ENCODE measurements around the gene KLHL29.

Gene KLHL29

DNA sequence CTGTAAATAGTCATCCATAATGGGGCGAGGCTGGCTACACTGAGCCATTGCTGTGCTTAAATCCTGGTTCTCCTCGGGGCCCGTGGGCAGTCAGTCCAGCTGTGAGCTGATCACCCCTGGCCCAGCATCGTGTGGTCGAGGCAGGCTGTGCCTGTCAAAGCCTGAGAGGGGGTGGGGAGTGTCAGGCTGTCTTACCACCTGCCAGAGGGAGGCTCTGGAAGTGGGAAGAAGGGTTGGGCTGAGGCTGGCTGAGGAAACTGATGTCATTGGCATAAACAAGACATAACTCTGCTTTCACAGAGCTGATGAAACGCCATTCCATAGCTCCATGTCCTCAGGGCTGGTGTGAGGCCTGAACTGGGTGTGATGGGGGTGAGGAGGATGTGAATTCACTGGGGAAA is 49.7 kb downstream of the KLHL29 start:
- H3K4me3 ChIP-seq, result no peak overlapping the region
- no peak overlapping the region for H3K27ac ChIP-seq

DNA sequence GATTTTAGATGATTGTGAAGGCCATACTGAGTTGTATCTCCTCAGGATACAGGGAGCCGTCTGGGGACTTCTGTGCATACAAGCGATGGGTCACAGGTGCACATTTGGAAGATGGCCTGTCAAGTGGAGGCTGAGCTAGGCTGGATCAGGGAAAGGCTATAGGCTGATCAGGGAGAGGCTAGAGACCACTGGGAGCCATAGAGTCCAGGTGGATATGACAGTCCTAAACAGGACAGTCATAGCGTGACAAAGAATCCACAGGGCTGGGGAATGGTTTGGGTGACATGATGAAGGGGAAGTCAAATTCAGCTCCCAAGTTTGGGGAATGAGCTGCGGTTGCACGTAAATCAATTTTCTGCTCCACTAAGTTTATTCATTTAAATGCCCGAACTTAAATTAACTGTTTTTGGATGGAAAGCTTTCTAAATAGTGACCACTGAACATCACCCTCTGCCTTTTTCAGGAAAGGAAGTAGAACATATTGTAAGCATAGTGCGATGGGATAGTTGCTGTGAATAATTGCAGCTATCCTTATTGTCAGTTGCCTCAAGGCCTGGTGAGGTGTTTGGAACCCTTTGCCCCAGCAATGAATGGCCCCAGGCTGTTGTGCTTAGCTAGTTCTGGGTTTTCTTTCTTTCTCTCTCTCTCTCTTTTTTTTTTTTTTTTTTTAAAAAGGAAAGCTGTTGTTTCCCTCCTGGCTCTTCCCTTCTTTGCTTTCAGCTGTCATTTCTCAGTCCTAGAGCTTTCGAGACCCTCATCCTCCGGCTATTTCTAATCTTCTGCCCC is 50.5 kb downstream of the KLHL29 start:
- Histone ChIP-seq H3K27ac (no peak overlapping the region), H3K4me3 (no peak overlapping the region)

DNA sequence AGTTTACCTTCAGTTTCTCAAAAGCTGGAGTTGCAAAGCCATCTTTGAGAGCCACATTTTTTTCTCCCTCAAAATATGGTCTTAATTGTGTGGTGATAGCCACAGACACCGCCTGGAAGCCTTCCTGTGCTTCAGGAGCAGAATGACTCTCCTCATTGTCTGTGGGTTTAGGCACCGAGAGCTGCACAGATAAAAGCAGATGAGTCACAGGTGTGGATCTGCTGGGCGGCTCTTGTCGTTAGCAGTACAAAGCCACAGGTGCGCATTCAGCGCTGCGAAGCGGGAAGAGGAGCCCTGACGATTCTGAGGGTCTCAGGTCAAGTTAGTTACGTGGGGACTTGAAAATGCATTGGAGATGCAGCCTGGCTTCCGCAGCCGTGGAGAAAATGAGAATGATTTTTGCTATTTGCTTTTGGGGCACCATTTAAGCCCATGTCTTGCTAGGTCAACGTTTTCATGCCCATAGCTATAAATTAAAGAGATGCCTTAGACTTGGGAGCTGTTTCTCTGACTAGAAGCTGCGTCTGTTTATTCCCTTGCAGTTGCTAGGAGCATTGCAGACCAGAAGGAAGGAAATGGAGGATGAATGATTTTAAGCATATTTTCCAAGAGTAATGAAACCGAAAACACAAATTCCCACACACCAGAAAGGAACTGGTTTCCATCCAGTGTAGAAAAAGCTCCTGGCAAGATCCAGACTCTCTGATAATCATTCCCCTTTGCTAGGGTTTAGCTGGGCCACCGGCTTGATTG is 51.5 kb downstream of the KLHL29 start:
- H3K27ac ChIP-seq, result no peak overlapping the region
- H3K4me3 ChIP-seq, result no peak overlapping the region

DNA sequence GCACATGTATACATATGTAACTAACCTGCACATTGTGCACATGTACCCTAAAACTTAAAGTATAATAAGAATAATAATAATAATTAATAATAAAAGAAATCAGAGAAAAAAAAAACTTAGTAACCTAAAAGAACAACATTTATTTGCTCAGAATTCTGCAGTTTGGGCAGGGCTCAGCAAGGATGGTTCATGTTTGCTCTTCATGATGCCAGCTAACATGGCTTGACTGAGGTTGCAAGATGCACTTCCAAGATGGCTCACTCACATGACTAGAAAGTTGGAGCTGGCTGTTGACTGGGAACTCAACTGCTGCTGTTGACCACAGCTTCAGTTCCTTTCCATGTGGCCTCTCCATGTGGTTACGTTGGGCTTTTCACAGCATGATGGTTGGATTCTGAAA is 56.4 kb downstream of the KLHL29 start:
- Histone ChIP-seq H3K4me3 (no peak overlapping the region), H3K27ac (no peak overlapping the region)

DNA sequence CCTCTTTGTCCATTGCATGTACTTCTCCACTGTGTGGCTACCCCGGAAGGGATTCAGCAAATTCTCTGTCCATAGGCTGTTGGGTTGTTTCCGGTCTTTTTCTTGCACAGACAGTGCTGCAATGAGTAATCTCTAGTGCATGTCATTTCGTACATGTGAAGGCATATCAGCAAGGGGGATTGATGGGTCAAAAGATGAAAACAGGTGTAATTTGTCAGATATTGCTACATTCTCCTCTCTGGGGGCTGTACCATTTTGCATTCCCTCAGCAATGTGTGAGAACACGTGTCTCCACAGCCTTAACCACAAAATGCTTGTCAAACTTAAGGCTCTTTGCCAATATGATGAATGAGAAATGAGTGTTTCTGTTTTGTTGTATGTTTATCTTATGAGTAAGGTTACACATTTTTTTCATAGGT is 60.5 kb downstream of the KLHL29 start:
- no peak overlapping the region for H3K27ac ChIP-seq
- no peak overlapping the region for H3K4me3 ChIP-seq

DNA sequence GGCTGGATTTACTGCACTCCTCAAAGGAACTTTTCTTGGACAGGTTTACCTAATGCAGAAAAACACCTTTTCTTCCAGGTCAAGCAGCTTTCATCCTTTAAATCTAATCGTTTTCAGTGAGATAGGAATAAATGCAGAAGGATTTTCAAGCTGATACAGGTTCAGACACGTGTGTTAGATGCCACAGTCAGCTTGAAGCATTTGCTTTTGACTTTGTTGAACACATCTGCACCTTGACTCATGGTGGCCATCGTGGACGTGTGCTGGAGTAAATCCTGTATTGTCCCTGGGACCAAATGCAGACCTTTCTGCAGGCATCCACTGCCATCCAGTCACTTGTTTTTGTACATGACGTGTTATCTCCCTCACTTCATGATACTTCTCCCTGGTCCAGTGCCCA is 61.9 kb downstream of the KLHL29 start:
- H3K27ac ChIP-seq, result no peak overlapping the region
- H3K4me3 ChIP-seq, result no peak overlapping the region

DNA sequence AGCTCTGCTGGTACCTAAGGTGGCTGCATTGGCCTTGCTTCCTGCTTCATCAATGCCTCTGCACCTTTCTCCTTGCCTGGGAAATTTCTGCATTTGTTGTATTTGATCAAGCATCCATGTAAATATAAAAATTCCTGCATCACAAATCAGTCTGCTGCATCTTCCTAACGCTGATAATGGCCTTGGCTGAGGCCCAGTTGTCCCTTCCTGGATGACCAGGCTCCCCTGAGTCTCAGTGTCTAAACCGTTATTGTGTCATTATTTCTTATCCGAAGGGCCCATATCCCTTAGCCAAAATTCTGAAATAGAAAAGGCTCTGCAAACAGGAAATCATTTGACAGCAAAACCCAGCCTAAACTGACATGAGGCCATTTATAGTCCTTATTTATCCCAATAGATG is 62.4 kb downstream of the KLHL29 start:
- Histone ChIP-seq H3K27ac (no peak overlapping the region), H3K4me3 (no peak overlapping the region)

DNA sequence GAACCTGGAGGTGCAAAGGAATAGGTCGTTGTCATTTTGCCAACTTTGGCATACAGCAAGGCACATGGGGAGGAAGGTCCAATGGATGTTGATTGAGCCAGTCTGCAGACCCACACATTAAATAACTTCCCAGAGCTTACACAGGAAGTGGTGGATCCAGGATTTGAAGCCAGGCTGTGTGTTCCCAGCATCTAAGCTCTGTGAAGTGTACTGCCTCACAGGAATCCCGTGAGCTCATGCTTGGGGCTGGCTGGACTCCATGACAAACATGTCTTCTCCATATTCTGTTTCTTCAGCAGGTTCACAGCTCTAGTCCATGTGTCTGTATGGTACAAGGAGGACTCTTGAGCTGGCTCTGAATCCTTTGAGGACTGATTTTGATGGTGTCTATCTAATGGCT is 63.9 kb downstream of the KLHL29 start:
- H3K27ac ChIP-seq, result no peak overlapping the region
- H3K4me3 ChIP-seq, result no peak overlapping the region

DNA sequence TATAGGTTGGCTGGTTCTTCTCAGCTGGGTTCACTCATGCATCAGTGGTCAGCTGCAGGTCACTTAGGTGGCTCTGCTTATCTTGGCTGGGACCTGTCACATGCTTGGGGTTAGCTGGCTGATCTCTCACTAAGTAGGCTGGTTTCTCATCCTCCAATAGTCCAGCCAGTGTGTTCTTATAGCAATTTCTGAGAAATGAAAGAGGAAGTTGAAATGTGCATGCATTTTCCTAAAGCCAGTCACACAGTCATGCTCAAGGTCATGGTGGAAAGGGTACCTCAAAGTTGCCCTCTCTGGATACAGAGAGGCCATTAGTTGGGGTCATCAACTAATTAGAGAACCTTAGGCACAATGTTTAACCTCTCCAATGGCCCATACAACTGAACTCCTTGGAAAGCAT is 64.4 kb downstream of the KLHL29 start:
- Histone ChIP-seq H3K27ac (no peak overlapping the region), H3K4me3 (no peak overlapping the region)

DNA sequence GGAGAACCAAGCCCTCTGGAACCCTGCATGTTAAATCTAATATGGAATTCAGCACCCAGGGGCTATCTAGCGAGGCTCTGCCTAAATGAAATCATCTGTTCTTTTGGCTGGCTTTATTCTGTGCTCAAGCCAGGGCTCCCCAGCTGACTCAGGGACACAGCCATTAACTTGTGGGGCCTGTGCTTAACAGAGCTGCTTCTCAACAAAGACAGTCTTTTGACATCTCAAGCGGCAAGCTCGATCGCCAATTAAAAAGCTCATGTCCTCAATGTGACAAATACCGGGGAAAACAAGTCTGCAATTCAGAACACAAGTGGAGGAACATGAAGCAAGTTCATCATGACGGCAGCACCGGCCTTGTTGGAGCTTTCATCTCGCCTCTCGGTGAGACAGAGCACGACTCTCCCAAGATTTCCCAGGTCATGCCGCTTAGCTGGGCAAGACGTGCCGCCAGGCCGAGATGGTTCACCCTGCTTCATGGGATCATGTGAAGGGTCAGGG is 64.9 kb downstream of the KLHL29 start:
- Histone ChIP-seq H3K27ac (no peak overlapping the region), H3K4me3 (no peak overlapping the region)

DNA sequence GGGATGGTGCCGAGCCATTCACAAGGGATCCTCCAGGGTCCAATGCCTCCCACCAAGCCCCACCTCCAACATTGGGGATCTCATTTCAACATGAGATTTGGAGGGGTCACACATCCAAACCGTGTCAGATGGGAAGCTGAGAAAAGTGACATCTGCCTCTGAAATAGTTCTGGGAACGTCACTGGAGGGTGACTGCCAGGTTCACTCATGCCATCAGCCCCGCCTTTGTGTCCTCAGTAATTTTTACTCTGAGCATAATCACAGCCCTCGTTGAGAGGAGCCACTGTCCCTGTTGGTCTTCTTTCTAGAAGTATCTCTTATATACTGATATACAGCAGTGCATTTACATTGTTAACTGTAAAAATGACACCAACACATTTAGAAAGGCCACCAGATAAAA is 67.4 kb downstream of the KLHL29 start:
- Histone ChIP-seq H3K27ac (no peak overlapping the region), H3K4me3 (no peak overlapping the region)

DNA sequence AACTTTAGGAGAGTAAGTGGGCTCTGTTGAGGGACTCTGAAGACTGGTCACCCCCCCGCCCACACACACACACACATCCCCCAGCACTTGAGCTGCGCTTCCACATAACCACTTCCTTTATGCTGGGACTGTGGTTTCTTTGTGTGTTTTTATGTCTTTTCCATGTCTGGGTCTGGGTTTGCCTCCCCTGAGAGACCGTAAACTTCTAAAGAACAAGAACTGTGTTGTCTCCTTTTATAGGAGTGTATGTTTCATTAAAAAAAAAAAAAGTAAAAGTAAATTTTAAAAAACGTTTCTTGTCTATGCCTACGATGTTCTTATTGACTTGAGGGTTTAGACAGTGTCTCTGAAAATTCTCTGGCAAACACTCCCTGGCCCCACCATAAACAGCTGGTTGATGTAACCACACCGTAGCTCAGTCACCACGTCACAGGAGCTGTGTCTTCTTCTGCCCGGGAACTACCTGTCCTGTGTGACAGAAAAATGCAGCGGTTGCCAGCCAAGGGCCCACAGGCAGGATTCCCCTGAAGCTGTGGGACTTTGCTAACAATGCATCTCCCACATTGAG is 68.0 kb downstream of the KLHL29 start:
- no peak overlapping the region for H3K4me3 ChIP-seq
- no peak overlapping the region for H3K27ac ChIP-seq

DNA sequence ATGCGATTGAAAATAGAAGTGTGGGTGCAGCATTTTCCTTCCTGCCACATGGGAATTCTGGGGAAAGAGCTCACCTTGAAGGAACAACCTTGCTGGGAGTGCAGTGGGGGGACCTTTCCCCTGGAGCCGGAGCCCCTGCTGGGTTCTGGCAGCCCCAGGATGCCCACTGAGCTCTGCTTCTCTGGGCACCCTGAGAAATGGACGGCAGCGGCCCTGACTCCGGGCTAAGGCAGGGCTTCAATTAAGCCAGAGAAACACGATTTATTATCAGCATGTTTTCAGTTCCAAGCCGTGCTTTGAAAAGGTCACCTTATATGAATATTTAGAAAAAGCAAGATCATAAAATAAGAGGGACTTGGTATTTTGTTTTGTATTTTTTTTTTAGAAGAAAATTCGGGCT is 68.5 kb downstream of the KLHL29 start:
- no peak overlapping the region for H3K4me3 ChIP-seq
- no peak overlapping the region for H3K27ac ChIP-seq

DNA sequence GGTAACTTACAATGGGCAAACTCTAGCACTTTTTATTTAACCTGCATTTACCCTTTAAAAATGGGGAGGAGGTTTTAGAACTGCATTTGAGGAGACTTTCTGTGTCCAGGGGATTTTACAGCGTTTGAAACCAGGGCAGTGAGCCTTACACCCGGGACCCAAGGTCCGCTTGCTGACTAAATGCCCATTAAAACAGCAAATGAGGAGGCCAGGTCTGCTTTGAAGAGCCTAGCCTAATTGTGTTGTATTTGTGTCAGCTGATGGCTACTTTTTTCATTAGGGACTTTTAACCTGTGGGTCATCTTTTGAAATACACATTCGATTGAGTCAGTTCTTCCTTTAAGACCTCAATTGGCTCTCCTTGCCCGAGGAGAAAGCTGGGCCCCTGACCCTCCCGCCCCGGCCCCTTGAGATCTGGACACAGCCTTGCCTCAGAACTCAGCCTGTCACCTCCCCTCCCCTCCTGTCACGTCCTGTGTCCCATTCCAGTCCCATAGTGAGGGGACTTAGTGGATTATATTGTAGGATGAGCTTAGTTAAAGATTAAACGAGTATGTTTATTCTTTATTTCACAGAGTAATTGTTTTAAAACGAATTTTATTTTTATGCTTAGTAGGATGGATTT is 69.0 kb downstream of the KLHL29 start:
- Histone ChIP-seq H3K4me3 (no peak overlapping the region), H3K27ac (no peak overlapping the region)

DNA sequence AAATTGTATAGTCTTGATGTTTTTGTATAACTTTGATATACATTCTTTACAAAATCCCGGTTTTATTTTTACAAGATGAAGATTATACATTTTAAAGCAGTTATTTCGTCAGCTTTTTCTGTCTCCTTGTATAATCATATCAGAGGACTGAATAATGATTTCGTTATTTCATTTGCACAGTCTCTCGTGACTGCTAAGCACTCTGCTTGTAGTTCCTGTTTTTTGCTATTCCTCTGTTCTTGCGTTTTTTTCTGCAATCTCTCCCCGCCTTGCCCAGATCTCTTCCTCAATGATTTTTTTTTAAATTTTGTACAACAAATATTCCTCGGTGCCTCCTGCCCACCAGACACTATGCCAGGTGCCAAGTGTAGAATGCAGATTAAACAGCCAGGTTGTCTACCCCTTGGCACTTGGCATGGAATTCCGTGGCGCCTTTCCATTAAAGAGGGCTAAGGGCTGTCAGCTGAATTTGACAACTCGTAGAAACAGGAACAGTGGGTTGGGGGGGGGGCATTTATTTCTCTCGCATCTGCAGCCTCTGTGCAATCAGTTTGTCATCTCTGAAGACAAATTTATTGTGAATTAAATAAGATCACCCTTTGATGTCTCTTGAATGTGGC is 69.6 kb downstream of the KLHL29 start:
- no peak overlapping the region for H3K4me3 ChIP-seq
- H3K27ac ChIP-seq, result no peak overlapping the region

DNA sequence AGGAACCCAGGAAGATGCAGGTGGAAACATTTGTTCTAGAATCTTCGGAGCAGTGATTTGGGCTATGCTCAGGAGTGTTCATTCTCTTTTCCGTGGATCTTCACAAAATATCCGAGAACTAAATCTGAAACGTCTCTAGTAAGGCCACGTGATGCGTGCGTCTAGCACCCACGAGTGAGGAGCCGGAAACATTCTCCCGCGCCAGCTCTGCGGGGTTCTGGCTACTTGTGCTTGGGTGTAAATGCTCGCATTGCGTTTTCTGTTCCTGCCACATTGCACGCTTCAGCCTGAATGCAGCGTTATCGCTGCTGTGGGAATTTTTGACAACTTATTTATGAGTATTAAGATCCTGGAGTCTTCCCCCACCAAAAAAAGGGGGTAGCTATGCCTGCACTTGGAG is 71.4 kb downstream of the KLHL29 start:
- Histone ChIP-seq H3K4me3 (no peak overlapping the region), H3K27ac (no peak overlapping the region)

DNA sequence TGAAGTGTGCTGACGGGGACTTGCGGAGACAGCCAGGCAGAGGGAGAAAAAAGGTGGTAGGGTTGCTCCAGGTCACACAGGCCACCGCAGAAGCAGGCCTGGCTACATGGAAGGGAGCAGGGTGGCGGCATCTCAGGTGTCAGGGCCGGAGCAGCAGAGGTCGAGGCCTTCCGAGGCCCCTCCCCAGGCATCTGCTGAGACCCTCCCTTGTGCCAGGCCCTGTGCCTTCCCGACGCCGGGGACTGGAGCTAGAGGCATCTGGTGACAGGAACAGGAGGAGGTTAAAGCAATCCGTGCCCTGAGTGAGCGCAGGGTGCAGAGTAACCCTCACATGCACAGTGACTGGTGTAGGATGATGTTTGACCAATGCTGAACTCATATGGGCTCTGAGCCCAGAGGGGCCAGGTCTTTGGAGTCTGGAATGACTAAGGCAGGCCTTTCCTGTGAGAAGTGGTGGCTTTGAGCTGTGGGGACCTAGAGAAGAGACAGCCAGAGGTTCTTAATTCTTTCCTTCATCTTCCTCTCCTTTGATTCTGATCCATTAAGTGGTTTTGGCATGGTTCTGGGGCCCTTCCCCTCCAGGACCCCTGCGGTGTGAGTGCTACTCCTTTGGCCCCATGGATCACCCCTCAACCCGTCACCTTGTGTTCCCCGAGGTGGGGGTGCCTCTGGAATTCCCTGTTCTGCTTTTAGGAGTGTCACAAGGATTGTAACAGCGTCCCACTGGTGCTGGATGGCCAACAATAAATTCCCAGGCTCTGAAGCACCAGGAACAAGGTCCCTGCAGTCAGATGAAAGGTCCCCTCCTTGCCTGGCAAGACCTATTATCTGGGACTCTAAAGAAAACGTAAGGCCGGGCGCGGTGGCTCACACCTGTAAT is 72.1 kb downstream of the KLHL29 start:
- no peak overlapping the region for H3K4me3 ChIP-seq
- H3K27ac ChIP-seq, result no peak overlapping the region

DNA sequence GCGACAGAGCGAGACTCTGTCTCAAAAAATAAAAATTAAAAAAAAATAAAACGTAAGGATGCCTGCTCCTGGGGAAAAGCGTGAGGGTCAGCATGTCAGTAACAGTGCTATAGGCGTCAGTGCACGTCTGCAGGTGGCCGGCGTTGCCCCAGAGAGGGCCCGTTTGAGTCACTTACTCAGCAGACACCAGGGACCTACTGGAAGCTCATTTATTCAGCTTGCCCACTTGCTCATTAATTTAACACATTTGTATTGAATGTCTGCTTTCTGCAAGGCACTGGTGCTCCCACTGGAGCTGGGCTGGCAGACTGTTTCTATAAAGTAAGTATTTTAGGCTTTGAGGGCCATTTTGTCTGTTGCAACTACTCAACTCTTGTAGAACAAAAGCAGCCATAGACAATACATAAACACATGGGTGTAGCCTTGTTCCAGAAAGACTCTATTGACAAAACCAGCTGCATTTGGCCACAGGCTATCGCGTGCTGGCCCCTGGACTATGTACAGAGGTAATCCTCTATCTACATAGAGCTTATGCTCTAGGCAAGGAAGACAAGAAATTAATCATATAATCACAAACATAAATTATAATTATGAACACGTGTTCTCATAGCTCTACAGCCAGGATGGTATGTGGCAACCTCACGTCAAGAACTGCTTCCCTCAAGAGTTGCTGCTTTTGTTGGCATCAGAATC is 73.2 kb downstream of the KLHL29 start:
- no peak overlapping the region for H3K4me3 ChIP-seq
- H3K27ac ChIP-seq, result no peak overlapping the region

DNA sequence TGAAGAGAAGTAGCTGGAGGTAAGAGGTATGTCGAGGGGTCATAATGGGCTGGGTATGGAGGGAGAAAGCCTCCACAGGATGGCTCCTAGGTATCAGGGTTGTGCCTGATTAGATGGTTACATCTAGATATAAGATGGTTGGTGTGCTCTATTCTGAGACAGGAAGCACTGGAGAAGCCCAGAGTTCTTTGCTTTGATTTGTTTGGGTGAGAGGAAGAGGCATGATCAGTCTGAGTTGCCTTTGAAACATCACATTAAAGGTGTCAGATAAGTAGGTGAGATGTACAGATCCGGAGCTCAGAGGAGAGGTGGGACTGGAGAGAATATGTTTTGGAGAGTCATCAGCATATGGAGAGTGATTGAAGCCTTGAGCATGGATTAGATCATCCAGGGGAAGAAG is 74.1 kb downstream of the KLHL29 start:
- Histone ChIP-seq H3K27ac (no peak overlapping the region), H3K4me3 (no peak overlapping the region)
